ENCODE results near the gene RNF157. TPM values are rescaled to one million over a fixed set of nuclear protein-coding genes. Genes with fewer than 3 reads are reported as not detected.

Gene RNF157
- polyA plus RNA-seq, 2 of the 4 experiments (the other 2 are of a cell fraction), result 7.2 to 8.5 TPM

GRCh38 chr17:76121932-76122430 lies 118.3 kb downstream of the RNF157 start:
- no peak for TF ChIP-seq NR3C1 (IDR thresholded peaks at IDR 0.05)
- TF ChIP-seq MAFK (IDR thresholded peaks at IDR 0.05; ENCODE audit: partially characterized antibody), result peak; percentile 80
- TF ChIP-seq NPAS2 (CRISPR knock-in tag; IDR thresholded peaks at IDR 0.05; ENCODE audit: borderline replicate concordance), result 0 out of 2 replicates have a peak, but pooled peaks have one; percentile 17
- no peak for TF ChIP-seq RFX5 (IDR thresholded peaks at IDR 0.05)
- no peak for FAIRE-seq
- ChIA-PET POLR2A (interaction anchor here (0.8 to 1.8 kb wide), 2 partner anchors 138 to 158 kb away, joined by 4 to 7 read pairs; no protein-coding TSS in a partner anchor), CTCF (interaction anchor here (0.5 to 38.7 kb wide), 35 partner anchors 7 to 189 kb away, joined by 3 to 755 read pairs (median 5); partner anchors contain the start of genes EXOC7 and FOXJ1)
- ATAC-seq, result peak in 1 of 2 experiments; percentile 3; a peak in 2 of 6 replicates
- H3K27ac ChIP-seq, result peak overlapping the region; percentile 68 to 90
- H3K4me1 ChIP-seq, result peaks cover 5% of the 10 kb centered on the region
- peak overlapping the region; percentile 64 for H3K4me2 ChIP-seq
- no peaks in the 10 kb centered on the region for H3K9me3 ChIP-seq
- H3K4me3 ChIP-seq, result peak overlapping the region; percentile 2; the same call in 1 of the 3 replicates
- DNase-seq (ENCODE audit: low read depth in 1 of 2, low spot score in 1 of 2), result no peak
- 82% methylated on average over 37 of the region's 42 CpGs for WGBS (ENCODE audit: missing lambda C conversion rate)

- POLR2A ChIA-PET, result interaction anchor here (1.8 kb wide), 1 partner anchor 159 kb away, joined by 7 read pairs; no protein-coding TSS in a partner anchor
- ATAC-seq, result no peak
- peaks cover 5% of the 10 kb centered on the region for H3K4me1 ChIP-seq
- H3K4me2 ChIP-seq, result no peak overlapping the region
- WGBS (ENCODE audit: missing lambda C conversion rate), result 79% methylated on average over 5 of the region's 5 CpGs
- CTCF ChIA-PET, result interaction anchor here (0.6 to 38.7 kb wide), 36 partner anchors 9 to 333 kb away, joined by 3 to 755 read pairs (median 5); partner anchors contain the start of genes EXOC7, FOXJ1 and ZACN
- no peak for FAIRE-seq
- H3K9me3 ChIP-seq, result no peaks in the 10 kb centered on the region
- H3K27ac ChIP-seq, result peak overlapping the region in 1 of 2 experiments; percentile 90; a peak in 1 of 6 replicates
- TF ChIP-seq RCOR1 (IDR thresholded peaks at IDR 0.05; ENCODE audit: low read depth, low read length), result no peak
- TF ChIP-seq CEBPB (IDR thresholded peaks at IDR 0.05), result no peak
- no peak for TF ChIP-seq PHF8 (IDR thresholded peaks at IDR 0.05; ENCODE audit: borderline replicate concordance, low read depth)
- no peak for TF ChIP-seq ZFP36 (IDR thresholded peaks at IDR 0.05; ENCODE audit: borderline replicate concordance, partially characterized antibody)
- no peak for TF ChIP-seq MYC (IDR thresholded peaks at IDR 0.05; ENCODE audit: borderline replicate concordance, low read length)
- no peak for TF ChIP-seq ELK1 (IDR thresholded peaks at IDR 0.05; ENCODE audit: low read depth, low read length)
- TF ChIP-seq ESRRA (IDR thresholded peaks at IDR 0.05; ENCODE audit: borderline replicate concordance, low read length), result no peak
- TF ChIP-seq HEYL (CRISPR knock-in tag; IDR thresholded peaks at IDR 0.05), result no peak
- no peak for TF ChIP-seq CHD2 (IDR thresholded peaks at IDR 0.05; ENCODE audit: low read length, partially characterized antibody)
- no peak for TF ChIP-seq KDM1A (IDR thresholded peaks at IDR 0.05; ENCODE audit: low read depth)
- no peak for TF ChIP-seq FOSB (CRISPR knock-in tag; IDR thresholded peaks at IDR 0.05)
- no peak for TF ChIP-seq REST (IDR thresholded peaks at IDR 0.05)
- TF ChIP-seq HDAC2 (IDR thresholded peaks at IDR 0.05), result no peak
- no peak for TF ChIP-seq USF2 (IDR thresholded peaks at IDR 0.05)
- no peak for TF ChIP-seq EHF (CRISPR knock-in tag; IDR thresholded peaks at IDR 0.05)
- no peak for DNase-seq (ENCODE audit: low read depth in 1 of 2, low spot score in 1 of 2)
- no peak overlapping the region for H3K4me3 ChIP-seq
Observed at GRCh38 chr17:76120658-76121008, 119.7 kb downstream of the RNF157 start.
